Lung microvascular endothelial cell (primary cell): ENCODE results near the gene KIFC1. TPM values are rescaled to one million over a fixed set of nuclear protein-coding genes. Genes with fewer than 3 reads are reported as not detected.
A peak's percentile ranks its signal among the peaks of the same experiment; 100 is the strongest.

Experiments
- DNase-seq, 2 donors: peaks; one replicate each; pipeline versions ENCODE4 v3.0.0 to v3.0.0-alpha.2; 2010; ENCODE audit warnings: low read depth in 2 of 2
- total RNA-seq: library from RNA; depleted of rRNA; stranded (reverse); fragments of >200 nt; gene quantifications from 2 replicates; pipeline ENCODE4 v1.2.1, GENCODE V29; 2014

KIFC1 gene
- total RNA-seq, 1 donor from 2014 or later: 4.2 TPM

DNA sequence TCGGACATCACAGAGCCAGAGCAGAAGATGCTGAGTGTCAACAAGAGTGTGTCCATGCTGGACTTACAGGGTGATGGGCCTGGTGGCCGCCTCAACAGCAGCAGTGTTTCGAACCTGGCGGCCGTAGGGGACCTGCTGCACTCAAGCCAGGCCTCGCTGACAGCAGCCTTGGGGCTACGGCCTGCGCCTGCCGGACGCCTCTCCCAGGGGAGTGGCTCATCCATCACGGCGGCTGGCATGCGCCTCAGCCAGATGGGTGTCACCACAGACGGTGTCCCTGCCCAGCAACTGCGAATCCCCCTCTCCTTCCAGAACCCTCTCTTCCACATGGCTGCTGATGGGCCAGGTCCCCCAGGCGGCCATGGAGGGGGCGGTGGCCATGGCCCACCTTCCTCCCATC lies 51.4 kb downstream of the KIFC1 start:
- no peak for DNase-seq

GRCh38 chr6:33443619-33444504 lies 52.2 kb downstream of the KIFC1 start:
- DNase-seq: no peak

GRCh38 chr6:33445119-33445603 lies 53.5 kb downstream of the KIFC1 start:
- no peak for DNase-seq

- no peak for DNase-seq
Observed at GRCh38 chr6:33446356-33446755, 54.7 kb downstream of the KIFC1 start.

- no peak for DNase-seq
Observed at GRCh38 chr6:33450434-33450833, 58.8 kb downstream of the KIFC1 start.

- no peak for DNase-seq
Observed at GRCh38 chr6:33451606-33452005, 60.0 kb downstream of the KIFC1 start.

- no peak for DNase-seq
Observed at GRCh38 chr6:33452496-33452895, 60.9 kb downstream of the KIFC1 start.

DNA sequence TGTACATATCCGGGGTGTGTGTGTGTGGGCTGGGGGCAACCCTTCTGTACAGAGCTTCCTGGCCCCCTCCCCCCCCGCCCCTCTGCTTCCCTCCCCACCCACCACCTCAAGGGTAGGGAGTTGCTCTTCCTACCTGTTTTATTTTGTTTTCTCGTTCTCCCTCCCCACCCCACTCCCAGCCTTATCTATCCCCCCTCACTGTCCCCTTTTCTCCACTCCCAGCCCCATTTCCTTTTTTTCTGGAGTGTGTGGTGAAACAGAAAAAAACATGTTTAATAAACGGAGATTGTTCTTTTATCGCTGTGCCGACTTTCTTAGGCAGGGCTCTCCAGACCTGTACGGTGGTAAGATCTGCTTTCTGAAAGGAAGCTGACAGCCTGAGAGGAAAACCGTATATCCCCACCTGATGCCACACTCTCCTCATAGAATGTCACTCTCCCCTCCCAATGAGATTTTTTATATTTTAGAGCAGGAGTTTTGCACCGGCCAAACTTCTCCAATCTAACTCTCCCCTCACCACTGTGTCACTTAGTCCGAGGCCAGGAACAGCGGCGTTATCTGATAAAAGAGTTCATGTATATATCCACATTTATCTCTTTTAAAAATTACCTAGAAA lies 61.9 kb downstream of the KIFC1 start:
- no peak for DNase-seq

DNA sequence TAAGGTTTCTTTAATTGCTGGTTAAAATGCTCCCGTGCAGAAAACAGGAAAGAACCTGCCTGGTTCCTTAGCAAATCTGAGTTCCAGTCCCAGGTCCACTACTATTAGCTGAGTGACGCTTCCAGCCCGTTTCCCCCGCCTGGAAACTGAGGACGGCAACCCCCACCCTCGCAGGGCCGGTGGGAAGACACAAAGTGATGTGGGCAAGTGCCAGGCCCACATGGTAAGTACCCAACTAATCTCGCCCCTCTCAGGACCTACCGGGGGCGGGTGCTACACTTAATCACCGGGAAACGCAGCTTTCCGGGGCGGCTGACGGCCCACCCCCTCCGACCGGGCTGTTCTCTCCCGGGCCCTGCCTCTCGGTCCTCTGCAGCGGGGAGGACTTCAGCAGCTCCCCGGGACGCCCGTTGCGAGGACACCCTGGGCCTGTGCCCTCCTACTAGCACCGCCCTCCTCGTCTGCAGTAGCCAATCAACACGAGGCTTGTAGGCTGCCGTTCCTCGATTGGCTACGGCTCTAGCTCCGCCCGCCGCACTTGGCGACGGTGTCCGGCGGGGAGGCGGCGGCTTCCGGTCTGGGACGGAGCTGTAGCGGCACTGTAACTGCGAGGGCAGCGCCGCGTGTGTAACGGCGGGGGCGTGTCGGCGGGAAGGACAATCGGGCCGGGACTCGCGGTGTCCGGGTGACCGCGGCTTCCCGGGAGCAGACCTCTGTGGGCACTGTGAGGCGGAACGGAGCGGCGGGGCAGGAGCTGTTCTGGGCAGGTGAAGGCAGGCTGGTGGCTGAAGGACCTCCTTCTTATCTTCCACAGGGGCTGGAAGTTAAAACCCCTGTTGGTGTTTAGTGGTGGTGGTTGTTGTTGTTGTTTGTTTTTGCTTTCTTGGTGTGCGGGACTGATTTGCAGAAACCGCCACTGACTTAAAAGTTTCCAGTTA lies 62.7 kb downstream of the KIFC1 start, which contains the start of gene ZBTB9:
TSS of gene ZBTB9 (plus strand) at position 568 of the 938 bp plus-strand sequence. CDS start 525 bp downstream, outside the sequence.
- DNase-seq: peak; percentile 96

- DNase-seq: no peak
Observed at GRCh38 chr6:33455051-33455450, 63.4 kb downstream of the KIFC1 start.

DNA sequence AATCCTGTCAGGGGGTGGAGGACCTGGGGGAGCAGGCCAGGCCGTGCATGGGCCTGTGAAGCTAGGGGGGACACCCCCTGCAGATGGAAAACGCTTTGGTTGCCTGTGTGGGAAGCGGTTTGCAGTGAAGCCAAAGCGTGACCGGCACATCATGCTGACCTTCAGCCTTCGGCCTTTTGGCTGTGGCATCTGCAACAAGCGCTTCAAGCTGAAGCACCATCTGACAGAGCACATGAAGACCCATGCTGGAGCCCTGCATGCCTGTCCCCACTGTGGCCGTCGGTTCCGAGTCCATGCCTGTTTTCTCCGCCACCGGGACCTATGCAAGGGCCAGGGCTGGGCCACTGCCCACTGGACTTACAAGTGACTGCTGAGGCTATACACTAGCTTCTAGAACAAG lies 64.5 kb downstream of the KIFC1 start:
- no peak for DNase-seq

DNA sequence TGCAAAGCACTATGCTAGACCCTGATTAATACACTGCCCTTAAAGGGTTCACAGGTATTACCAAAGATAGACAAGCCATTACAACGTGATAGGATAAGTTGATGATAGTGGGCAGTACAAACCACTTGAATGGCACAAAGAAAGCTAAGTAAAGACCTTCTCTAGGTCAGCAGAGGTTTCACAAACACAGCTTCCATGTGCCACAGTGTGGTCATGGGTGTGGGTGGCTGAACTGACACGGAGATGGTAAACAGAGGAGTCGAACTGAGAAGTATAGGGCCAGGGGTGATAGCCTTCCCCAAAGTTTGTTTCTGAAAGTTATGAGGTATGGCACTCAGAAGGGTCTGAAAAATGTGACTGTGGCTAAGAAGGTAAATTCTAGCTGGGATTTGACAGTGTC lies 67.1 kb downstream of the KIFC1 start:
- no peak for DNase-seq

DNA sequence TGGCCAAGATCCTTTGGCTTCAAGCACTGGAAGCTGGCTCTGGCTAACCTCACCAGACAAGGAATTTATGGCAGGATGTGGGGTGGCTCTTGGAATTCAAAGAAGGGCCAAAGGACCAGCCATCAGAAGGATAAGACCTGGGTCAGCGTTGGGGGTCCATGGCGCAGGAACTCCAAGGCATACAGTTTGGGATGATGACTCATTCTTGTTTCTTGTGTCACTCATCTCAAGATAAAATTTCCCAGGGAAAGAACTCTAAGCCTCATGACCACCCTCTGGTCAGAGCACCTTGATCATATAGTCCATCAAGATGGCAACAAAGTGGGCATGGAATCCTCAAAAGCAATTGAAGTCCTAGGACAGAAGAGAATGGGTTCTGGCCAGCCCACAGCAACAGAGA lies 67.6 kb downstream of the KIFC1 start:
- DNase-seq: no peak

Other genes with a start within 250 kb of the KIFC1 start
- under 0.01 and 0.20 TPM in 2 replicates for gene COL11A2, start 199.4 kb upstream of the KIFC1 start, total RNA-seq
- 15.5 and 18.3 TPM in 2 replicates for gene RXRB, start 191.2 kb upstream of the KIFC1 start, total RNA-seq
- gene SLC39A7, start 191.0 kb upstream of the KIFC1 start, total RNA-seq: 79.8 and 95.2 TPM in 2 replicates
- 7.0 and 8.5 TPM in 2 replicates for gene HSD17B8, start 187.2 kb upstream of the KIFC1 start, total RNA-seq
- gene RING1, start 183.3 kb upstream of the KIFC1 start, total RNA-seq: 14.4 and 22.8 TPM in 2 replicates
- 20.9 and 26.6 TPM in 2 replicates for gene VPS52, start 119.9 kb upstream of the KIFC1 start, total RNA-seq
- 4,351 and 4,512 TPM in 2 replicates for gene RPS18, start 119.7 kb upstream of the KIFC1 start, total RNA-seq
- 4.1 and 6.5 TPM in 2 replicates for gene B3GALT4, start 114.7 kb upstream of the KIFC1 start, total RNA-seq
- gene WDR46, start 102.6 kb upstream of the KIFC1 start, total RNA-seq: 55.4 and 58.5 TPM in 2 replicates
- gene PFDN6, start 102.2 kb upstream of the KIFC1 start, total RNA-seq: 30.3 and 34.1 TPM in 2 replicates
- 31.8 and 53.0 TPM in 2 replicates for gene RGL2, start 92.9 kb upstream of the KIFC1 start, total RNA-seq
- gene TAPBP, start 77.7 kb upstream of the KIFC1 start, total RNA-seq: 46.9 and 57.7 TPM in 2 replicates
- gene ZBTB22, start 74.1 kb upstream of the KIFC1 start, total RNA-seq: 11.3 and 20.0 TPM in 2 replicates
- 29.2 and 35.9 TPM in 2 replicates for gene DAXX, start 68.9 kb upstream of the KIFC1 start, total RNA-seq
- 5.4 and 9.7 TPM in 2 replicates for gene PHF1, start 19.2 kb downstream of the KIFC1 start, total RNA-seq
- gene CUTA, start 26.3 kb downstream of the KIFC1 start, total RNA-seq: 52.3 and 89.5 TPM in 2 replicates
- 1.3 and 1.6 TPM in 2 replicates for gene SYNGAP1, start 28.2 kb downstream of the KIFC1 start, total RNA-seq
- gene ZBTB9, start 62.8 kb downstream of the KIFC1 start, total RNA-seq: 3.1 and 5.8 TPM in 2 replicates
- 12.3 and 15.3 TPM in 2 replicates for gene BAK1, start 188.5 kb downstream of the KIFC1 start, total RNA-seq
- gene ITPR3, start 229.5 kb downstream of the KIFC1 start, total RNA-seq: 6.7 and 16.8 TPM in 2 replicates